NCI-H128 (cell line): ENCODE data around the gene FOXC2.
"Not testable (repeated sequence)": the region's sequence is repeated elsewhere in the genome, so short reads cannot be mapped to it uniquely, and the experiment has no call there.

Experiments
- DNase-seq: peaks from one replicate; lab custom pipeline; 2025; ENCODE audit not compliant: unreplicated experiment; lab: John Stamatoyannopoulos, UW

Gene FOXC2

DNA sequence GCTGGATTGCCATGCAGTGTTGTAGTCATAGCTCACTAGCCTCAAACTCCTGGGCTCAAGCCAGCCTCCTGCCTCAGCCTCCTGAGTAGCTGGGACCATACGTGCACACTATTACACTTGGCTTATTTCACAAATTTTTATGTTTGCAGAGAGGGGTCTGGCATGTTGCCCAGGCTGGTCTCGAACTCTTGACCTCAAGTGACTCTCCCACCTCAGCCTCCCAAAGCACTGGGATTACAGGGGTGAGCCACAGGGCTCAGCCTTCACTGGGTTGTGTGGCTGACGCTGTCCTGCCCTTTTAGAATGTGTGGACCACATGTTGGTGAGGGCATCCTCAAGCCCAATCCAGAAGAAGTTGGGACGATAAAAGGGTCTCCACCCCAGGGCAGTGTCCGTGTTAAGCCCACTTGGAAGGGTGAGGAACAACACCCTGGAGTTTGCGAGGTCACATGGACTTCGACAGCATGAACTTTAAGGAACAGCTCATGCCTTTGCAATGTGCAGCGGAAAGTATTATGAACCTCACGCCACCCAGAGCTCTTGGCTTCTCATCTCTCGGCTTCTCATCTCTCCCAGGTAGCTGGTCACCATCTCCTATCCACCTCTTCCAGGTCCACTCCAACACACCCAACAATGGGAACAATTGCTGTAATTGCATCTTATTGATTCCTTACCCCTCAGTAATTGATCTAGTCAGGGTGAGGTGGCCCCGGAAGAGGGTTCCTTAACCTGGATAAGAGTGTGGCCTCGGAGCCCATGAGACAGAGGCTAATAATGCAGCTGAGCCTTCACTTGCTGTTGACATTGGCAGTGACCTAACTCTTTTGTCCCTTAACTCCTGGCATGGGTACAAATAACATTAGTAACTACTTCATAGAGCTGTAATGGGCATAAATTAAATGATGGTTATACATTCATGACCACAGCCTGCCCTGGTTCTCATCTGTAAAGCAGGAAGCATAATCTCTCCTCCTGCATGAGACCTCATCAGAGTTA, 18.4 kb downstream of the FOXC2 start:
- no peak for DNase-seq

DNA sequence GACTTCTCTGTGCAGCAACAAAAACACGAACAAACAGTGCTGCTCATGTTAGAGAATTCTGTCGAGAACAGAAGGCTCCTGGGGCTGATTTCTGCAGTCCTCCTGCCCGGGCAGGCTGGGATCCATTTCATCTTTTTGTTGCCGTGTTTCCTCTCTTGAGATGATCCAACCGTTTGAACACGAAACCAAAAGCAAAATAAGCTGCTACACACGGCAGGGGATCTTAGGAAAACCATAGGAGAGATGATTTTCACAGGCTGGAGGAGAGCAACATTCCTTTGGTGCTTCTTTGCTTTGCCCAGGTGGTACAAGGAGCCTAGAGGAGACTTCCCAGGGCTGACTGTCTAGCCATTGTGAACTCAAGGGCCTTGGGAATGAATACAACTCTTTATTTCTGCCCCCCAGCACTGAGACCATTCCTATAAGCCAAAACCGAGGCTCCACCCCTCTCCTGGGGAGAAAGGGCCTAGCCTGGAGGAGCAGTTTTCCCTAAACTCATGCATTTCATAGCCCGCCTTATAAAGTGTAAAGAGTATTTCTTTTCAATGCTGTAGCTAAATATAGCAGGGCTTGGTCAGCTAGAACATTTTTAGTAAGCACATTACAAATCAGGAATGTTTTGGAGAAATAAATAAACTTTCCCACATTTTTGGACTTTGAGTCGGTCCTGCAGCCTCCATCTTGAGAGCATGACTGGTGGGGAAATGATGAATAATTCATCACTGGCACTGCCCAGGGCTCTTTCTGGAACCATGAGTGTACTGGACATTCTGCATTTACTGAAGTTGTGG, 19.4 kb downstream of the FOXC2 start:
- no peak for DNase-seq

DNA sequence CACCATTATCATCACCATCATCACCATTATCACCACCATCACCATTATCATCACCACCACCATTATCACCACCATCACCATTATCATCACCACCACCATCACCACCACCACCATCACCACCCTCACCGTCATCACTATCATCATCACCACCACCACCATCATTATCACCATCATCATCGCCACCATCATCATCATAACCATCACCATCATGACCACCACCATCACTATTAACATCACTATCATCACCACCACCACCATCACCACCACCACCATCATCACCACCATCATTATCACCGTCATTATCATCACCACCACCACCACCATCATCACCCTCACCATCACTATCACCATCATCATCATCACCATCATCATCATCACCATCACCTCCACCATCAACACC, 20.9 kb downstream of the FOXC2 start:
- no peak for DNase-seq

DNA sequence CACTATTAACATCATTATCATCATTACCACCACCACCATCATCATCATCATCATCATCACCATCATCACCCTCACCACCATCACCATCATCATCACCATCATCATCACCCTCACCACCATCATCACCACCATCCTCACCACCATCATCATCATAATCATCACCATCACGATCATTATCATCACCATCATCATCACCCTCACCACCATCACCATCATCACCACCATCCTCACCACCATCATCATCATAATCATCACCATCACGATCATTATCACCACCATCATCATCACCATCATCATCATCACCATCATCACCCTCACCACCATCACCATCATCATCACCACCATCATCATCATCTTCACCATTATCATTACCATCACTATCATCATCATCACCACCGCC, 21.3 kb downstream of the FOXC2 start:
- not testable (repeated sequence) for DNase-seq

DNA sequence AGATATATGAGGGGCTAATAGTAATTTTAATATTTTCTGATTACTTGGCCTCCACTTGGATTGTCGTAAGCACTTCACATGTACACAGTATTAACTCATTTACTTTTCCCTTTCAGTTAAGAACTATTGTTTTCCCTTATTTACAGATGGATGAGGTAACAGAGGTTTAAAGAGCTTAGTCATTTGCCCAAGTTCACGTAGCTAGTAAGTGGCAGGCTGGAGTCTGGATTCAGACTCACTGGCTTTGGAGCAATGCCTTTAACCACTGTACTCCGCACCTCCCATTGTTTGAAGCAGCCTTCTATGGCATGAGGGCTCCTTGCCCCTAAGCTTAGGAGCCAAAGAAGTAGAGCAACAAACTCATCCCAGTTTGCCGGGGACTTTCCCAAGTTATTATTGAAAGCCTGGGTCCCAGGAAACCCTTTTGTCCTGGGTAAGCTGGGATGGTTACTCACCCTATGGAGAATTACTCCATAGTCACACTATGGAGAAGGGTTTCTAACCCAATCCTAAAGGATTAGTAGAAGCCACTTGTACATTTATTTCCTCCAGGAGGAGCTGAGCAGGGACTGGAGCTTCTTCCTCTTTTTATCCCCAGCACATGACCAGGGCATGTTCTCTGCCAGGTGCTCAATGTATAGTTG, 24.0 kb downstream of the FOXC2 start:
- DNase-seq = no peak

DNA sequence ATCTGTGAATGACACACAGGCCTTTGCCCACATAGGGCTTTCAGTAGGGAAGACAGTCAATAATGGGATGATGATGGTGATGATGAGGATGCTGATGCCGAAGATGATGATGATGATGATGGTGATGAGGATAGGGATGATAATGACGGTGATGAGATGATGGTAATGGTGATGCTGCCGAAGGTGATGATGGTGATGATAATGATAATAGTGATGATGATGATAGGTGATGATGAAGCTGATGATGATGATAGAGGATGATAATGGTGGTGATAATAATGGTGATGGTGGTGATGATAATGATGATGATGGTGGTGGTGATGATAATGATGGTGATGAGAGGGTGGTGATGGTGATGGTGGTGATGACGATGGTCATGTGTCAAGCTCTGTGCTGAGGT, 24.6 kb downstream of the FOXC2 start:
- DNase-seq = no peak

DNA sequence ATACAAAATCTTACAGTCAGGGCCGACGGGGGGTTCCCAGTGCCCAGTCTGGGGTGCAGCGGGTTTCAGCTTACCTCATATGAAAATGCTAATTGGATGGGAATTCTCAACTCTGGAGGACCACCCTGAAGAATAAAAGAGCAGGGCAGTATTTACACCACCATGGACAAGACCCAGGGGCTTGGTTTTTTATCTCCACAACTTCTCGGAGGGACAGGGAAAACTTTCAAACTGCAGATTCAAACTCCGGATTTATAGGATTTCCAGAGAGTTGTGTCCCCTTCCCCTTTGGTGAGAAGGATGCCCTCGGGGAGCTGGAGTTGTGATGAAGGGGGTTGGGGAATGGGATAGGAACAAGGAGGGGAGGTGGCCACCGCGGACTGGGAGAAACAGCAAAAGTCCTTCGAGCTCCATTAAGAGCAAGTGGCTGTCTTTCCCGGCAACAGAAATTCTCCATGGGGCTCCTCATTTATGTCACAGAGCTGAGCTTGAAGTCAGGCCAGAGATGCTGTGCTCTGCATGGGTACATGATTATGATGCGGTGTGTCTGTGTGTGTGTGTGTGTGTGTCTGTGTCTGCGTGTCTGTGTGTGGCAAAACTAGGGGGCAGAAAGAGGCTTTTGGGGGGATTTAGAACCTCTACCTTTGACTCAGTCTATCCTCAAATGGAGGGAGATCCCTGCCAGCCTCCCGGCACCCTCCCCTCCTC, 27.4 kb downstream of the FOXC2 start:
- DNase-seq = no peak

DNA sequence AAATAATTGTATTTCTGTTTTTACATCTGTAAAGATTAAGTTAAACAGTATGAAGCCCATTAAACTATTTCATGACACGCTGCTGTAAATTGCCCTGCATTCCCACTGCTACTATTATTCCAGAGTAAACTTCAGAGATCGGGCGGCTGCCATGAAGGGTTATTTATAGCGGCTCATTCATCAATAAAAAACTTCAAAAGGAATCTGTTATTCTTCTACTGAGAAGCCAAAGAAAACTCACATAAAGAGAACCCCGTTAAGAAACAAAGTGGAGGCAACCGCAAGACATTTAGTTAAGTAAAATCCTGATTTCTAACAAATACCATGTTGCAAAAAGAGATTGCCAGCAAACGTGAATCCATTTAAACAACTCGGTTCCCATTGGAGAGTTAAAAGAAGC, 28.1 kb downstream of the FOXC2 start:
- no peak for DNase-seq

DNA sequence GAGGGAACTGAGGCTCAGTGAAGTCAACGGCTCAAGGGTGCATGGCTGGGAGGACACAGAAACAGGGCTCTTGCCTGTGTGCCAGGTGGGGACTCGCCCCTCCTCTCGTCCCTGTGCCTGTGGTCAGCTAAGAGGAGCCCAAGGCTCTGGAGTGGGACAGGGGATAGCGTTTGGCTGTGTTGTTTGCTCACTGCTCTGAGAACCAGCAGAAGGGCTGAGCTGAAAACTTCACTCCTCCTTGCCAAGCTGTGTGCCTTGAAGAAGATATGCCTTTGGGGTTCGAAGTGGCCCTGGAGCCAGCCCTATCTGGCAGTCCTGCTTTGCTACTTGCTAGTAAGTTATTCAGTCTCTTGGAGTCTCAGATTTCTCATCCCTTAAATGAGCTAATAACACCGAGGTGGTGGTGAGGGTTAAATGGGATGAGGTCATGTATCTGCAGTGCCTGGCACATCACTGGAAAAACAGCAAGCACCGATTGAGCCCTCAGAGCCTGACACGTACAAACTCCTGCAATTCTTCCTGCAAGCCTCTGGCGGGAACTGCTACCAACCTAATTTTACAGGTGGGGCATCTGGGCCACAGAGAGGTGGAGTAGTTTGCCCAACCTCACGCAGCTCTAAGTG, 29.5 kb downstream of the FOXC2 start:
- DNase-seq = no peak

DNA sequence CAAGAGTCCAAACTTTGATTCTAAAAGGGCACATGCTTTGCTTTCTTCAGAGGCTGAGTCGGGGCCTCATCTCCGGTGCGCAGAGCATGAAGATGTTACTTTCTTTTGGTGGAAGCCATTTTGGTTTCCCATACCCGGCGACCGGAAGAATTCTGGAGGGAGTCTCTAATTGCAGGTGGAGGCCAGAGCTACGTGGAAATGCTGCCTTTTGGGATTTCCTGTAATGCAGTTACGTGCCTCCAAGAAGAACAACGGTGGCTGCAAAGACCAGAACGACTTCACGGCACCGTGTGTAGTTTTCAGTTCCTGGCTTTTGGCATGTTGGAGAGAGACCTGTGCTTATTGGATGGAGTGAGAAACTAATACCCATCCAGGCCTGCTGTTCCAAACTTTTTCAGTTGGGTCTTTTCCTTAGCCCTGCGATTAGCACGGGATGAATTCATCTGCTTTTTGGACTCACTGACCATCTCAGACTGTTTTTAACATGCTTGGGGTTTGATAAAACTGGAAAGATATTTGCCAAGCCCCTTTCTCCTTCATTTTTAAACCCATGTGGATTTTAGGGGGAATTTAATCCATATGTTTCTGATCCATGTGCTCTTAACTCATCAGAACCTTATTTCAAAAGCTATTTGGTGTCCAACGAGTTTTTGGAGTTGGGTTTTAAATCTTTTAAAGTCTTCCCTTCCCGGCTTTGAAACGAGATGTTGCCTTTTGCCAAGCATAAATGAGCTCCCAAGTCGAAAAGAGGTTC, 30.7 kb downstream of the FOXC2 start:
- DNase-seq = no peak

DNA sequence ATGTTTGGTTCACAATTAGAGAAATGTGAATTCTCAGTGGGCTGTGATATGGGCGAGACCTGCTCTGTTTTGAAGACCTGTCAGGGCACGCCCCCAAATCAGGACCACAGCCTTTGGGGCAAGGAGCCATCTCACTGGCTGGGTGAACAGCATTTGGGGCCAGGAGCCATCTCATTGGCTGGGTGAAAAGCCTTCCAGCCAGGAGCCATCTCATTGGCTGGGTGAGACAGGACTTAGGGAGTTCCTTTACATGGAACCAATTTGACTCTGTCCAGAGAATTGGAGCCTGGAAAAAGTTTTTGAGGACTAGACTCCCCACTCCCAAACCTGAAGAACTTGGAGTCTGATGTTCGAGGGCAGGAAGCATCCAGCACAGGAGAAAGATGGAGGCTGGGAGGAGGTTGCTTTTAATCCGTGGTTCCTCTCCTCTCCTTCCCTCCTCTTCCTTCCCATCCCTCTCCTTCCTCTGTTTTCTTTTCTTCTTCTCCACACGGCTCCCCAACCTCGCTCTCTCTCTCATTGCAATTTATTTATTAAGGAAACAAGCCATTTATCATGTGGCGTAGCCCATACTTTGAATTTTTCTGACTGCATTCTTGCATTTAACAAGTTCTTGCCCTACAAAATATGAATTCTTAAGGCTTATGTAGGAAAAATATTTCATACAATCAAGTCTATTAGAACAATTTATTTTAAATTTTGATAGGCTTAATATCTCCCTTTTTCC, 31.4 kb downstream of the FOXC2 start:
- no peak for DNase-seq

DNA sequence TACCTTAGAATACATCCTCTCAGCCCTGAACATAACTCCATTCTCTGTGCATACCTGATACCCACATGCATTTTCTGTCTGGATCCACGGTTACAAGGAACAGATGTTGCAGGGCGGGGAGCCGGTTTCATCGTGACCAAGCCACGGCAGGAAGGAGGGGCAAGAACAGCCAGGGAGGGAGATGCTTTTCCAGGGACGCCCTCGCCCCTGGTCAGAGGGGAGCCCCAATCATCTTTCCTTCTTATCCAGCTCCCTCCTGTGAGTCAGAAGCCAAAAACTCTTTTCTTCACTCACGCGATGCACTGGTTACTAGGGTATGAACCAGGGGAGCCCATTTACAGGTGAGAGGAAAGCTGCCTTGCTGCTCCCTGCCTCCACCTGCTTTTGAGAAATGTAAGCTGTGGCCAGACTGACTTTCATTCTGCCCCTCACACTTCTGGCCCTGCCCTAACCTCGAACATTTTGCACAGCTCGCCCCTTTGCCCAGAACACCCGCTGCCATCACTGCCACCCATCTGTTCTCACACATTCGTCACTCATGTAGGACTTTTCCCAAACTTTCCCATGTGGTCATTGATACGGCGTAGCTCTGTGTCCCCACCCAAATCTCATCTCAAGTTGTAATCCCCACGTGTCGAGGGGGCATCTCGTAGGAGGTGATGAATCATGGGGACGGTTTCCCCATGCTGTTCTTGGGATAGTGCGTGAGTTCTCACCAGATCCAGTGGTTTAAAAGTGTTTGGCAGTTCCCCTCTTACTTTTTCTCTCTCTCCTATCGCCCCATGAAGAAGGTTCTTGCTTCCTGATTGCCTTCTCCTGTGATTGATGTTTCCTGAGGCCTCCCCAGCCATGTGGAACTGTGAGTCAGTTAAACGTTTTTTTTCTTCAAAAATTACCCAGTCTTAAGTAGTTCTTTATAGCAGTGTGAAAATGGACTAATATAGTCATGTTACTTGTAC, 32.3 kb downstream of the FOXC2 start:
- no peak for DNase-seq

DNA sequence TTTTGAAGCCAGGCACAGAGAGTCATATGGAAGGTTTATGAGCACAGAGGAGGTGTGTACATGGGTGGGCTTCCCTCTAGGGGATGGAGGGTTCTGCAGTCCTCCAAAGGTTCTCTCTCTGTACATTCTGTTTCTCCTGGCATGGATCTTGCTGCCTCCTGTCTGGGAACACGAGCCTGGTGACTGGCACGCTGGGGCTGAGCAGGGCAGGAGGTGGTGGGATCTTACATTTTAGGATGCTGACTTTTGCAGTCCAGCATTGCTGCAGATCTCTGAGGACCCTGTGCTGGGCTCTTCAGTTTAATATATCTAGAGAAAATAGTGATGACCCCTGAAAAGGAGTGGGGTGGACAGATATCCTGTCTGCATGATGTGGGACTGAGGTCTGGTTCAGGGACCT, 34.7 kb downstream of the FOXC2 start:
- no peak for DNase-seq

DNA sequence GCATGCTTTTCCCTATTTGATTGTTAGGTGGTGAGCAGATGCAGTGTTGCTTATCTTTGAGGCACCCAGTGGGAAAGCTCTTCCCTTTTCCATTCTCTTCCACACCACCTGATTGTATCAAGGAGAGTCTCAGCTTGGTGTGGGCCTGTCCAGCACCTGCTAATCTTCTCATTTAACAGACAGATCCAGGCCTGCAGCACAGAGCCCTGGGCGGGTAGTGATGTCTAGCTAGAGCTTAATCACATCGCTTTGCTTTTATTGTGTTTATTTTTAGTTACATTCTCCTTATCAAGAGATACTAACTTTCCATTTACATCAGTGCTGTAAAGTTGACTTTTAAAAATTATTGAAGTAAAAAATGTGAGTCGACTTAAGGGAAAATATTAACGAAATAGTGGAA, 35.9 kb downstream of the FOXC2 start:
- no peak for DNase-seq

DNA sequence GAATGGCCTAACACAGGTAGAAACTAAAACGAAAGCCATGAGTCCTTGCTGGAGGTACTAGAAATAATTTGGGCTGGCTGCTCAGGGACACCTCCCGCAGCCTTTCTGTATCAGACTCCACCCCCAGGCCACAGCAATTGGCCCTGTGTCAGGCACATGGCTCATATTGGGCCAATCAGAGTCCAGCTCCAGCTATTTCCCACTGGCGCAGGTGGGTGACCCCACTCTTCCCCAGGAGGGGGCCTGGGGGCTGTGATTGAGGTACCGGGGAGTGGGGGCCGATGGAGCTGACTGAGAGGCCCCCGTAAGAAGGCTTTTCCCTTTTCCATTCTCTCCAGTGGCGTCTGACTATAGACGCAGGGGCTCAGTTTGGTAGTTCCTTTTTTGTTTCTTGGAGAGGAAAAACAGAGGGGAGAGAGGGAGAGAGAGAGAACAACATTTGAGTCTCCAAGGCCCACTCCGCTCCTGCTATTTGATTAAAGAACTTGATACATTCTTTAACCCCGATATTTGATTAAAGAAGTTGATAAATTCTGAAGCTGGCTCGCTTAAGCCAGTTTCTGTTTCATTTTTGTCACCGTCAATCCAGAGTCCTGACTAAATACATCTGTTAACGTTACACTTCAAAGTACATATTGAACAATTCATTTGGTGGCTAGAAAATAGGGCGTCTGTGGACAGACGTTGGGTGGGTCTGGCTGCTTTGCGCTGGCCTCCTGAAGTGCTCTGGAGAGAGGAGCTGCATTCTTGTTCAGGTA, 38.0 kb downstream of the FOXC2 start:
- no peak for DNase-seq

DNA sequence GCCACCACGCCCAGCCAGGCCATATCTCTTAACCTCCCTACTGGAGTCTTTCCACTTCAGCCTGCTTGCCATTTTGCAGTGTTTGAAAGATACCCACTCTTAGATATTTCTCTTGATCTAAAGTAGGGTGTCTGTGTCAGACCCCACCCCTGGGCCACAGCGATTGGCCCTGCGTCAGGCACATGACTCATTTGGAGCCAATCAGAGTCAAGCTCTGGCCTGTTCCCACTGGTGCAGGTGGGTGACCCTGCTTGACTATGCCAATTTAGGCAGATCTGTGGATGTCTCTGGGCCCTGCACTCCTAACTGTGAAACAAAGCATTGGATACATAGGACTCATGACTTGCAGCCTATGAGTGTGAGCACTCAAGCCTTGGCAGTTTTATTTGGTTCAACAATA, 39.3 kb downstream of the FOXC2 start:
- no peak for DNase-seq

DNA sequence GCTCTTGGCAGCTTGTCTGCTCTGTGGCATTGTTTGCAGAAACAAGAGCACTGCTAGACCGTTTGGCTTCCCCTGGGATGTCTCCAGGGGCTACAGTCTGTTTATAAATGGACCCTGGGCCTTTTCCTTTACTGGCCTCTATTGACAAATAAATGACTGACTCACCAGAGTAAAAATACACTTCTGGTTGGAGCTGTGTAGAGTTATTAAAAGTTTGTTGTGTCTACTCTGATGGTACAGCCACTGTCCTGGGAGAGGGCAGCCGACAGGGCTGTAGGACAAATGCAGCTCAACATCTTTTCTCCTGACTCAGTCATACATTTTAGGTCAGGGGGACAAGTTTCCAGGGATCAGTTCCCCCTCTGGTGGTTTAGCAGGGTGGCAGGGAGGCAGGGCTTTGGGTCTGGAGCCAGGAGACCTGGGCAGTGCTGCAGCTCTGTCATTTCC, 41.7 kb downstream of the FOXC2 start:
- no peak for DNase-seq
